IPS-NIHi11 (cell line): ENCODE measurements around the gene STXBP2.

Experiments used
- DNase-seq: peaks from one replicate; pipeline ENCODE4 v3.0.0; 2012; ENCODE audit warnings: mixed read lengths, low spot score

Gene STXBP2

DNA sequence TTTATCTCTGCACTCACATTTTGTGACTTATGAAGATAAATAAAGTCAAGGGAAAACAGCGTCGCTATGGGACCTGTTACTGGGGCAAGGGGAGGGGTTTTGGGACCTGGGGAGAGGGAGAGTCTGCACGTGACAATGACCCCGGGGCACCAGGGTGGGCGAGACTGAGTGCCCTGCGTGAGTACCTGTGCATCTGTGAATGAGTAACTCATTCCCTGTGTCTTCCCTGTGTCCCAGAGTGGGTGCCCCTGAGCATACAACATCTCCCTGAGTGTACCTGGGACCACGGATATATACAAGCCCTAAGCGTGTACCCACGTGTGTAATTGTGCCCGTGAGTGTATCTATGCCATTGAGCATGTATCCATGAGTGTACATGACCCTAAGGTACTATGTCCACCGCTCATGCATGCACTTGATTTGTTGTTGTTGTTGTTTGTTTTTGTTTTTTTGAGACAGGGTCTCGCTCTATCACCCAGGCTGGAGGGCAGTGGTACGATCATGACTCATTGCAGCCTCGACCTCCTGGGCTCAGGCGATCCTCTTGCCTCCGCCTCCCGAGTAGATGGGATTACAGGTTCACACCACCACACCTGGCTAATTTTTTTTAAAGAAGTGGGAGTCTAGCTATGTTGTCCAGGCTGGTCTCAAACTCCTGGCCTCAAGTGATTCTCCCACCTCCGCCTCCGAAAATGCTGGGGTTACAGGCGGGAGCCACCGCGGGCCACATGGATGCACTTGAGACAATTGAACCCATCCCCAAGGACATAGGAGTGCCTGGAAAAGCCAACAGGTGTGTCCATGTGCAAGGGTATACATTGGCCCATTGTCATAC lies 43.1 kb downstream of the STXBP2 start:
- no peak for DNase-seq

DNA sequence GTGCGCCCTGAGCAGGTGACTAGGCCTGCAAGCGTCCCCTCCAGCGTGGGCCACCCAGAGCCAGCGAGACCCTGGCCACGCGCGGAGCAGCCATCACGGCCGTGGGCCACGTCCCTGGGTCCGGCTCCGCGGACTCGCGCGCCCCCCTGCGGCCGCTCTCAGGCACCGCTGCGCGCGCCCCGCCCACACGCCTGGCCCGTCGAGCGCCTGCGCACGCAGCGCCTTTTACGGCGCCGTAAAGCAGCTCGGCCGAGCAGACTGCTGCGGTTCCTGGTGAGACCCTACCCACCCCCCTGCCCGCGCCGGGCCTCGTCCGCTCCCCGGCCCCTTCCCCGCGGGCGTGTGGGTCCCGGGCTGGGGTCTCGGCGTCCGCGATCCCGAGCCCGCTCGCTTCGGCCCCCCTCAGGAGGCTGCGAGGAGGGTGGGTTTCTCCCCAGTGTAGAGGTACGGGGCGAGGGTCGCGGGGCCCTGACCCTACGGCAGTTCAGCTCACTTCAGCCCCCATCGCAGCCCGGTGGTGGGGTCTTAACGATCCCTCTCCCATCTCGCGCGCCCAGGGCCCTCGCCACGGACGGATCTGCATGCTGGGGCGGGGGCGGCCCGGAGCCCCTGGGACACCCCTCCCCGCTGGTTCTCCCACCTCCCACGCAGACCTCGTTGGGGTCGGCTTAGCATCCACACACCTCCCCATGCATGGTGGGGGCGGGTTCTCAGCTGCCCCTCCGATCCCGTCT lies 43.9 kb downstream of the STXBP2 start, which contains the start of gene TRAPPC5:
TRAPPC5 (plus strand) TSS at position 228 of the 734 bp plus-strand sequence. CDS start 1,421 bp downstream, outside the sequence.
- DNase-seq = peak; percentile 96

DNA sequence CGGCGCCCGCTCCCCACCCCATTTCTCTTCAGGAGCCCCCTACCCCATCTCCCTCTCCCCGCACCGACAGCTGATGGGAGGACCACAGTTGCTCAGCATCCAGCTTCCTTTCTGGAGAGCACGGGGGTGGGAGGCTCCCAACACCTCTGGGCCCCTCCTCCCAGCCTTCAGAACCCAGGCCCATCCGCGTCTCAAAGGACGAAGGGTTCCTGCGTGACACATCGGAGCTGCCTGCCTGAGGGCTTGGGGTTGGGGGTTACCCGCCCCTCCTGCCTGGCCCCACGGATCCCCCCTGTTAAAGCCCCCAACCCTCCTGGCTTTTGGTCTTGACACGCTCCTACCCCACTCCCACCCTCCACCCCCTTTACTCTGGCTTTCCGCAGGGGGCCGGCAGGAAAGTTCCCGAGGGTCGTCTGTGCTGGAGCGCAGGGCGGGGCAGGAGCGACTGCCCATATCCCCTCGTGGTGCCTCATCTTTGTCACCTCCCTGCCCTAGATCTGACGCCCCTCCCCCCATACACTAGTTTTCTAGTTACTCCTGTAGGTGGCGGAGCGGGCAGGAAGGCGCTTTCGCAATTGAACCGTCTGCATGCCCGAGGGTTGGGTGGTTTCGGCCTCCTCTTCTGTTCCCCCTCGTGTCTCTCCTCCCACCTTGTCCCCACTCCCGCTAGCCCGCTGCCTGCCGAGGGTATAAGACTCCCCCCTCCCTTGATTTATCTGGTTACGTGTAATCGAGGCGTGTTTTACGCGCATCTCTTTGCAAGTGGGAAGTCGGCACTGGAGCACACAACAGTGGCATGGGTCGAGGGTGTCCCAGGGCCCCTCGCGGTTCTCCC lies 44.6 kb downstream of the STXBP2 start:
- DNase-seq = peak; percentile 89

DNA sequence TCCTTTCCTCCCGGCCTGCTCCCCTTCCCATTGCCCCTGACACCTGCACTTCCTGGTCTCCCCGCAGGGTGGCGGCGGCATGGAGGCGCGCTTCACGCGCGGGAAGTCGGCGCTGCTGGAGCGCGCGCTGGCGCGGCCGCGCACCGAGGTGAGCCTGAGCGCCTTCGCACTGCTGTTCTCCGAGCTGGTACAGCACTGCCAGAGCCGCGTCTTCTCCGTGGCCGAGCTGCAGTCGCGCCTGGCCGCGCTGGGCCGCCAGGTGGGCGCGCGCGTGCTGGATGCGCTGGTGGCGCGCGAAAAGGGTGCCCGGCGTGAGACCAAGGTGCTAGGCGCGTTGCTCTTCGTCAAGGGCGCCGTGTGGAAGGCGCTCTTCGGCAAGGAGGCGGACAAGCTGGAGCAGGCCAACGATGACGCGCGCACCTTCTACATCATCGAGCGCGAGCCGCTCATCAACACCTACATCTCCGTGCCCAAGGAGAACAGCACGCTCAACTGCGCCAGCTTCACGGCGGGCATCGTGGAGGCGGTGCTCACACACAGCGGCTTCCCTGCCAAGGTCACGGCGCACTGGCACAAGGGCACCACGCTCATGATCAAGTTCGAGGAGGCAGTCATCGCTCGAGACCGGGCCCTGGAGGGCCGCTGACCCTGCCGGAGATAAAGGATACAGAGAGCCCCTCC lies 45.4 kb downstream of the STXBP2 start:
- DNase-seq = peak; percentile 49

DNA sequence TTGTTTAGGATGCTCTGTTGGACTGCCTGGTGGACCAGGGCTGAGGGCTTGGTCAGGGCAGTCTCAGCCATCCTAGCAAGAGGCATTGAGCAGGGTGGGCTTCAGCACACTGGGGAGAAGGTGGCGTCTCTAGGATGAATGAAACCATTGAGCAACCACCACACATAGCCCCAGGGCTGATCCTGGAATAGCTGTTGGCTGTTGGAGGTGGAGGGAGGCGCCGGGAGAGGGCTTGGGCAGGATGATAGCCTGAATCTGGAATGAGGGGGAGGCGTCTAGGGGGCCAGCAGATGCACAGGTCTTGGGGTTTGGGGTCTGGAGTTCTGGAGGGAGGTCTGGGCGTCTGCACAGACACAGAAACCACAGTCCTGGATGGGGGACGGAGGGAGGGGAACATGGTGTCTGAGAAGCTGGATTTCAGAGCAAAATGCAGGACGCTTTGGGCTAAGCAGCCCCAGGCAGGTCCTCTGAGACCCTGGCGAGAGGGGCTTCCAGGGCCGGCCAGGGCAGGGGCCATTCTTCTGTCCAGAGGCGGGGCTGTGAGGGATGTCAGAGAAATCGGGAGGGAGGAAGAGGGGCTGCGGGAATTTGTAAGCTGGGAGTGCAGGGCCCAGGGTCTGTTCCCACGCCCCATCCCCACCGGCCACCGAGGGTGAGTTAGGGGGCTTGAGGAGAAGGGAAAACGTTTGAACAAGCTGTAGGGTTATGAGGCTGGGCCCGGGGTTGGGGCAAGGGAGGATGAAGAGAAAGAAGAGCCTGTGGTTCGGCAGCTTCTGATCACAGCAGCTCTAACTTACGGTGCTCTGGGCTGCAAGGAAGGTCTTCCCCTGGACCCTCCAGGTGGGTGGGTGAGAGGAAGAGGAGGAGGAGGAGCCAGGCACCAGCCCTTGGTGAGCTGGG lies 48.9 kb downstream of the STXBP2 start:
- DNase-seq = peak; percentile 42

DNA sequence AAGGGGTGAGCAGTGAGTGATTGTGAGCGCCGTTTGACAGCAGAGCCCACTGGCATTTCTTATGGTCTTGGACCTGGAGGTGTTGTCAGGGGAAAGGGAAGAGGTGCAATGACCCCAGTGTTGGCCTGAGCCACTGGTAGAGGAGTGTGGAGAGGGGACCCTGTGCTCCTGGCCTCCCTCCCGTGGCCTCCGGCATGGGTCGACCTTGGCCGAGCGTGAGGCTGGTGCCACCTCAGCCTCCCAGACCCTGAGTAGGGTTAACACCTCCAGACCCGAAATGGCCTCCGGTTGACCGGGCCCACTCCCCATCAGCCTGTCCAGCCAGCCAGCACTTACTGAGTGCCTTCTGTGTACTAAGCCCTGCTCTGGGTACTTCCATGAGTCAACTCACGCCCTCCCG lies 50.3 kb downstream of the STXBP2 start:
- DNase-seq = no peak

DNA sequence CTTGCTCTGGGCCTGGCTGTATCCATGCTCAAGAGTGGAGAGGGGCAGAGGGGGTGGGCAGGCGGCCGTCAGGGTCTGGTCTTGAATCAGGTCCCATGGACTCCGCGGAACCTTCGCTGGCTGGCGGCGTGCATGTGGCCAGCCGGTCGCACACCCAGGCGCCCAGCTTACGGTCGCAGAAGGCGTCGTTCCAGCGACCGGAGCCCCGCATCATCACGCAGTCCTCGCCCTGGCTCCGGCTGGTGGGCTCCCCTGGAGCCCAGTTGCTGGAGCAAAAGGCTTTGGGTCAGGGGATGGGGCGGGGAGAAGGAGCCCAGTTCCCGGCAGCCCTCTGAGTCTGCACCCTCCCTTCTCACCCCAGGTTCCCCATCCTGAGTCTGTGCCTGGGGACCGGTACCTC lies 52.3 kb downstream of the STXBP2 start:
- no peak for DNase-seq

DNA sequence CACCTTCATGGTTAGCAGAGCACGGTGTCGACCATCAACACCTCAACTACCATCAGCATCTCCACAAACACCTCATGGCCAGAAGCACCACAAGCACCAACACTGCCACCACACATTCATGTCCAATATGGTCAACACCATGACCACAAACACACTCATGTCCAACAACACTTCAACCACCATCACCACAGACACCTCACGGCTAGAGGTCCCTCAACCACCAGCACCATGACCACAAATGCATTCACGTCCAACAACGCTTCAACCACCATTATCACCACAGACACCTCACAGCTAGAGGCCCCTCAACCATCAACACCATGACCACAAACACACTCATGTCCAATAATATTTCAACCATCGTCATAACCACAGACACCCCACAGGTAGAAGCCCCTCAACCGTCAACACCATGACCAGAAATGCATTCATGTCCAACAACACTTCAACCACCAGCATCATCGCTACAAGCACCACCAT lies 53.9 kb downstream of the STXBP2 start:
- no peak for DNase-seq

DNA sequence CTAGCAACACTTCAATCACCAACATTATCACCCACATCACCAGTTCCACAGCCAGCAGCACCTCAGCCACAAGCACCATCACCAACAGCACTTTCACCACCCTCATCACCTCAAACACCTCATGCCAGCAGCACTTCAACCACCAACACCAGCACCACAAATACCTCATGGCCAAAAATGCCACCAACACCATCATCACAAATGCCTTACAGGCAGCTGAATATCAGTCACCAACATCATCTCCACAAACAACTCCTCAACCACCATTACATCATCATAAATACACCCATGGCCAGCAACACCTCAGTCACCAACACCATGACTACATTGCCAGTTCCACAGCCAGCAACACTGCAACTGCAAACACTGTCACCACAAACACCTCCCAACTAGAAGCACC lies 54.6 kb downstream of the STXBP2 start:
- DNase-seq = no peak

DNA sequence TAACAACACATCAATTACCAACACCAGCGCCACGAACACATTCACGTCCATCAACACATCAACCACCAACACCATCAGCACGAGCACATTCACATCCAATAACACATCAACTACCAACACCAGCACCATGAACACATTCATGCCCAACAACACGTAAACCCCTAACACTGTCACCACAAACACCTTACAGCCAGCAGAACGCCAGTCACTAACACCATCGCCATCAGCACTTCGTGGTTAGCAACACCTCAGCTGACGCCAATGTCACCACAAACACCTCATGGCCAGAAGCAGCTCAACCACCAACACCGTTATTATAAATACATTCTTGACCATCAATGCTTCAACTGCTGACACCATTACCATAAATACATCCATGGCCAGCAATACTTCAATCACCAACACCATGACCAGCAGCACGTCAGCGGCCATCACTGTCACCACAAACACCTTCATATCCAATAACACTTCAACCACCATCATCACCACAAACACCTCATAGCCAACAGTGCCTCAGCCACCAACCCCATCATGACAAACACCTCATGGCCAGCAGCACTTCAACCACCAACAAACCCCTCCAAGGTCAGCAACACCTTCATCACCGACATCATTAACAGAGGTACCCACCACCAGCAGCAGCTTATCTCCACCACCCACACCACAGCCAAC lies 55.6 kb downstream of the STXBP2 start:
- no peak for DNase-seq

DNA sequence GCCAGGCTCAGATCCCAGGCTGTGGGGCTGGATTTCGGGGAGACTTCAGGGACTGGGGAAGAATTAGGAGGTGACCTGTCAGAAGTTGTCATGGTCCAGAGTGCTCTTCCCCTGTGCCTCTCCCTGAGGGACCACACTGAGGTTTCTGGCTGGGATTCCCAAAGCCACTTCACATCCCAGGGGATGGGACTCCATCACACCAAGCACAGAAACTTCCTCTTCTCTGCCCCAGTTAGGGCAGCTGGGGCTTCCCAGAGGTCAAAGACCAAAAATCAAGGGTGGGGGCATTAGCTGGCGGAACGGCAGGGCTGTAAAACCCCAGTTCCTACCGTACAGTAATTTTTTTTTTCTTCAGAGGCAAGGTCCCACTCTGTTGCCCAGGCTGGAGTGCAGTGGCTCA lies 57.6 kb downstream of the STXBP2 start:
- DNase-seq = no peak
